ENCODE data around the gene SF3A1.

Gene SF3A1

DNA sequence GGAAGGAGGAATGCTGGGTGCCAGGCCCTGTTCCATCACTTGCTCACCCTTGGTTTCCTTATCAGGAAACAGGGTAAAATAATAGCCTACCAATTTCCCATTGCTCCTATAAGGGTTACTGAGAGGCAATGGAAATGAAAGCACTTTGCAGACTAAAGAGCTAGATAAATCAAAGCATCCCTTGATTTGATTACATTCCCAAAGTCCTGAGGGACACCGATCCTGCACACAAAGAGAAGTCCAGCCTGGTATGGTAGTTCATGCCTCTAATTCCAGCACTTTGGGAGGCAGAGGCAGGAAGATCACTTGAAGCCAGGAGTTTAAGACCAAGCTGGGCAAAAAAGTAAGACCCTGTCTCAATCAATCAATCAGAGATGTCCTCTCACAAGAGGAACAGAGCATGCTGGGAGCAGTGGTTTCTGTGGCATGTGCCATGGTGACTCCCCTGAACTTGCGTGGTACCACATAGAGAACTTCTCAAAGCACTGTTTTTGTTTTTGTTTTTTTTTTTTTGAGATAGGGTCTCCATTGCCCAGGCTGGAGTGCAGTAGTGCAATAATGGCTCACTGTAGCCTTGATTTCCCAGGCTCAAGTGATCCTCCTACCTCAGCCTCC, 40.6 kb downstream of the SF3A1 start:
- no peak for DNase-seq (ENCODE audit: insufficient read length)
- TF ChIP-seq POLR2A (IDR thresholded peaks at IDR 0.05; ENCODE audit: low read depth, low read length) (no peak), TAF1 (IDR thresholded peaks at IDR 0.05; ENCODE audit: borderline replicate concordance, low read depth, low read length) (no peak), POLR2AphosphoS5 (IDR thresholded peaks at IDR 0.05; ENCODE audit: low read depth, low read length) (no peak)
- no peak for FAIRE-seq

DNA sequence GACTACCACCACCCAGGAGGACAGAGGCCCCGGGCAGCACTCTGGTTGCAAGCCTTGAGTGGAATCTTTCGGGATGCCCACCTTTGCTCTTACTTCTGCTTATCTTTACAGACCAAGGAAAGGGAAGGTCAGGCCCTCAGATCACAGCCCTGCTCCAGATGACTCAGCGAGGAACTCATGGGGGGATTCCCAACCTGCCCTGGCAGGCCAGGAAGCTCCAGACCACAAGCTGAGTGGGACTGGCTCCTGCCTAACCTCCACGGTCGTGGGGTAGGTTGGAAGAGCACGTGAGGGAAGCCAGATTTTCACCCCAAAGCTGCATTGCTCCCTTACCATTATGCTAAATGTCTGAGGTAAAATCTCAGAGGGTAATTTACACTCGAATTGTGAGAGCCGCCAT, 41.8 kb downstream of the SF3A1 start:
- TF ChIP-seq POLR2A (IDR thresholded peaks at IDR 0.05; ENCODE audit: low read depth, low read length) (no peak), POLR2AphosphoS5 (IDR thresholded peaks at IDR 0.05; ENCODE audit: low read depth, low read length) (0 out of 2 replicates have a peak, but pooled peaks have one; percentile 23), TAF1 (IDR thresholded peaks at IDR 0.05; ENCODE audit: borderline replicate concordance, low read depth, low read length) (no peak)
- FAIRE-seq (peak; percentile 82), DNase-seq (ENCODE audit: insufficient read length) (peak; percentile 48)

- FAIRE-seq (no peak), DNase-seq (ENCODE audit: insufficient read length) (no peak)
- TF ChIP-seq POLR2AphosphoS5 (IDR thresholded peaks at IDR 0.05; ENCODE audit: low read depth, low read length) (no peak), TAF1 (IDR thresholded peaks at IDR 0.05; ENCODE audit: borderline replicate concordance, low read depth, low read length) (no peak), POLR2A (IDR thresholded peaks at IDR 0.05; ENCODE audit: low read depth, low read length) (no peak)
These were observed 42.9 kb downstream of the SF3A1 start for GRCh38 chr22:30313527-30314363.

DNA sequence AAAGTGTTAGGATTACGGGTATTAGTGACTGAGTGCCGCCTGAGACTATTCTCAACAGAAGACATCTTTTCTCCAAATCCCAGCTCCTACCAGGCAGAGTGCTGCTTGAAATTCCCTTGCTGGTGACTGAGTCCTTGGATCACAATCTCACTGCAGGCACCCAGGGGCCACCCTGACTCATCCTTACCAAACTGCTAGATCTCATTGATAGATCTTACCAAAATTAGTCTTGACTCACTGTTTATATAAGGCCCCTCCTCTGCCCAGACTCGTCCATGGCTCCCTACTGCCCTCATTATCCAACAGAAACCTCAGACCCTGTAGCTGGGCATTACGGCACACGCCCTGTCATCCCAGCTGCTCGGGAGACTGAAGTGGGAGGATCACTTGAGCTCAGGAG, 44.6 kb downstream of the SF3A1 start:
- no peak for DNase-seq (ENCODE audit: insufficient read length)
- no peak for FAIRE-seq

GRCh38 chr22:30310881-30311771, 45.6 kb downstream of the SF3A1 start:
- TF ChIP-seq POLR2A (IDR thresholded peaks at IDR 0.05; ENCODE audit: low read depth, low read length) (no peak), TAF1 (IDR thresholded peaks at IDR 0.05; ENCODE audit: borderline replicate concordance, low read depth, low read length) (no peak), POLR2AphosphoS5 (IDR thresholded peaks at IDR 0.05; ENCODE audit: low read depth, low read length) (no peak)
- DNase-seq (ENCODE audit: insufficient read length) (no peak), FAIRE-seq (peak; percentile 17)

More for the DNA sequence above, 44.6 kb downstream of the SF3A1 start:
- no peak for TF ChIP-seq TAF1 (IDR thresholded peaks at IDR 0.05; ENCODE audit: borderline replicate concordance, low read depth, low read length)
- no peak for TF ChIP-seq POLR2A (IDR thresholded peaks at IDR 0.05; ENCODE audit: low read depth, low read length)
- TF ChIP-seq POLR2AphosphoS5 (IDR thresholded peaks at IDR 0.05; ENCODE audit: low read depth, low read length): no peak

DNA sequence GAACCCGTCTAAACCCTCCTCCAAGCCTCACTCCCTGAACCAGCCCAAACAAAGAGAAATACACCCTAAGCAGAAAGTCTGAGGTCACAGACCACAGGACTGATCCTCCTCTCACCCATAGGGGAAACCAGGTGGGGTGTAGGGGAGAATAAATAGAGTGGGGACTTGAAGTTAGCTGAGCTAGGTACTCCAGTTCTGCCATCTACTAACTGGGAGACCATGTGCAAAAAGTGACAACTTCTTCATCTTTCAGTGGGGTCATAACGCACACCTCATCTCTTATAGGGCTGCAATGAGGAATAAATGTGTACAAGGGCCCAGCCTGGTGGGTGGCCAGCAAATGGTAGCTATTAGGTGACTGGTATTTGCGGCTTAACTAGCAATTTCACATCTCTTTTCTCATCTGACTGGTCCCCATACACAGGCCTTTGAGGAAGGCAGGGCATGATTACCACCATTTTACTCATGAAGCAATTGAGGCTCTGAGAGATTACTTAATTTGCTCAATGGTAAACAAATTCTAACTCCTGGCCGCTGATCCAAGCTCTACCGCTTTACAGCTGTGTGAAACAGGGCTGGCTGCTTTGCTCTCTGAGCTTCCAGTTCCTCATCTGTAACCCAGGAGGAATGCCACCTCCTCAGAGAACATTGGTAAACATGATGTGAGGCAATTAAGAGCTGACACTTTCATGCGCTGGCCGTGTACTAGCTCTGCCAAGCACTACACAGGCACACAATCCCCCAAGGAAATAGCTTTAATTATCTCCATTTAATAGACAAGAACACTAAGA, 46.5 kb downstream of the SF3A1 start:
- TF ChIP-seq TAF1 (IDR thresholded peaks at IDR 0.05; ENCODE audit: borderline replicate concordance, low read depth, low read length) (no peak), POLR2A (IDR thresholded peaks at IDR 0.05; ENCODE audit: low read depth, low read length) (no peak), POLR2AphosphoS5 (IDR thresholded peaks at IDR 0.05; ENCODE audit: low read depth, low read length) (no peak)
- peak; percentile 92 for FAIRE-seq

DNA sequence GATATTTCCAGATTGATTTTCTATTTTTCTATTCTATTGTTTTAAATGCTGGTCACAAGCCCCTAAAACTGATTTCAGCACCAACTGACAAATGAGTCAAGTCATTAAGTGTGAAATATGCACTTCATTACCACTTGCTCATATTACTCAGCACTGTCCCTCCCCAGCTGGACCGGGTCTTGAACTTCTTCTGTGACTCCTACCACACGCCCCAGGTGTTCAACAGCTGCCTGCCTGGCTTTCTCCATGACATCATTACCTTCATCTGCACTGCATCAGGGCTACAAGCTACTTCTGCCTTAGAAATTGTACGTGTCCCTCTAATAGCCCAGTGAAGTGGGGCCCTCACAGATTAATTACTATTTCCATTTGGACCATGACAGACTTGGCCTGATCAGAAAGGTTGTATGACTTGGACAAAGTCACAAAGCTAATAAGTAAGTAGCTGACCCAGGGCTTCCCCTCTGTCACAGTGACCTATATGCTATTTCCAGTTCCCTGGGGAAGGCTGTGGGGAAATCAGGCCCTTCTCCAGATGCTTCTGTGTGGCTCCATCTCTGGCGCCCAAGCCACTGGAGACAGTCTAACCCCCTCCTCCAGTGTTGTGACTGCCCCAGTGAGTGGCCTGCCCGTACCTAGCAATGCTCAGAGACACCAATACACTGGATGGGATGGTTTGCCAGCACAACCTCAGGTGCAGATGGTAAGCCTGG, 48.0 kb downstream of the SF3A1 start:
- DNase-seq (ENCODE audit: insufficient read length): peak; percentile 58
- FAIRE-seq: peak; percentile 97
- TF ChIP-seq POLR2AphosphoS5 (IDR thresholded peaks at IDR 0.05; ENCODE audit: low read depth, low read length) (peak; percentile 59; the same call in 1 of the 2 replicates), TAF1 (IDR thresholded peaks at IDR 0.05; ENCODE audit: borderline replicate concordance, low read depth, low read length) (no peak)

More for the DNA sequence above, 46.5 kb downstream of the SF3A1 start:
- DNase-seq (ENCODE audit: insufficient read length): no peak

GRCh38 chr22:30308093-30308492, 48.6 kb downstream of the SF3A1 start:
- DNase-seq (ENCODE audit: insufficient read length): no peak
- TF ChIP-seq TAF1 (IDR thresholded peaks at IDR 0.05; ENCODE audit: borderline replicate concordance, low read depth, low read length) (no peak), POLR2A (IDR thresholded peaks at IDR 0.05; ENCODE audit: low read depth, low read length) (no peak), POLR2AphosphoS5 (IDR thresholded peaks at IDR 0.05; ENCODE audit: low read depth, low read length) (no peak)
- FAIRE-seq: peak; percentile 62

DNA sequence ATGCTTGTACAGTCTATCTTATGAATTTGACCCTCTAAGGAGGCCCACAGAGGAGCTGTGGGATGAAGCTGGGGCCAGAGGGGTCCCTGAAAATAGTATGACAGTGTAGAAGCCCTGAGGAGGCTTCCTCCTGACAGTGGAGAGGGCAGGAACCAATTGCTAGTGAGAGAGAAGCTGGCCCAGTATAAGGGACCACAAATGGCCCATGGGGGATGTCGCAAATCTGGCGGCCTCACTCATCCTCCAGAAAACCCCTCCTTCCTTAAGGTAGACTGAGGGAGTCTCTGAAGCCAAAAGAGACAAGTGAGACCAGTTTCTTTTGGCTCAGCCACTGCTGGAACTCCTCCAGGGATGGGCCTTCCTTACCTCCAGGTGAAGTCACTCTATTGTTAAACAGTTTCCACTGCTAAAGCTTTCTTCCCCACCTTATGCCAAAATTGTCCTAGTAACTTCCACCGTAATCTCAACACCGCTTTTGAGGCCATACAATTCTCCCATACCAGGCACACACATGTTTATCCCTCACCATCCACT, 49.6 kb downstream of the SF3A1 start:
- TF ChIP-seq POLR2AphosphoS5 (IDR thresholded peaks at IDR 0.05; ENCODE audit: low read depth, low read length): no peak
- TF ChIP-seq POLR2A (IDR thresholded peaks at IDR 0.05; ENCODE audit: low read depth, low read length): no peak
- TF ChIP-seq TAF1 (IDR thresholded peaks at IDR 0.05; ENCODE audit: borderline replicate concordance, low read depth, low read length): no peak
- DNase-seq (ENCODE audit: insufficient read length) (no peak), FAIRE-seq (peak; percentile 91)

DNA sequence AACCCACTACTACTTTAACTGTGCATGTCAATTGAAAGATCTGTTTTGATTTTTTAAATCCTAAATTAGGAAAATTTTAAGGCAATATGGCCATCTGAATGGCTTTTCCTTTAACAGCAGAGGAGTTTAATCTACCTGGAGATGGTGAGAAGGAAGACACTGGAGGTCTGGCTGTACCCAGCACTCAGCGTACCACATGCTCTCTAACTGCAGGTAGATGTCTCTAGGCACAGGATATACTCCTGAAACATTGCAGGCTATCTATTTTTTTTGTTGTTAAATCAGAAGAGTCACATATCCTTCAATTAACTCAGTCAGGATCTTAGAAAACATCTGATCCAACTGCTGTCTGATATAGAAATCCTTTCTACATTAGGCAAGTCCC, 50.1 kb downstream of the SF3A1 start:
- DNase-seq (ENCODE audit: insufficient read length) (no peak), FAIRE-seq (no peak)
- no peak for TF ChIP-seq POLR2AphosphoS5 (IDR thresholded peaks at IDR 0.05; ENCODE audit: low read depth, low read length)
- no peak for TF ChIP-seq POLR2A (IDR thresholded peaks at IDR 0.05; ENCODE audit: low read depth, low read length)
- TF ChIP-seq TAF1 (IDR thresholded peaks at IDR 0.05; ENCODE audit: borderline replicate concordance, low read depth, low read length): no peak

Measured in GM12892 (cell line).